KMS-11 (cell line): ENCODE measurements around the gene GGACT.

Experiments
- H2AFZ ChIP-seq: fragments of 200-600 bp; sonication (generic); 2 replicates; pipeline ENCODE4 v1.6.1; 2016; ENCODE audit warnings: antibody characterized with exemption, mixed run types, low read depth
- H3K27ac ChIP-seq: fragments of 200-600 bp; sonication (generic); 2 replicates; pipeline ENCODE4 v1.6.1; 2016; ENCODE audit warnings: mild to moderate bottlenecking, mixed run types
- H3K27me3 ChIP-seq: fragments of 200-600 bp; sonication (generic); 2 replicates; pipeline ENCODE4 v1.6.1; 2017; ENCODE audit warnings: mild to moderate bottlenecking, low read depth, mixed run types, moderate library complexity; ENCODE audit not compliant: insufficient read depth
- H3K36me3 ChIP-seq: fragments of 200-600 bp; sonication (generic); 2 replicates; pipeline ENCODE4 v1.6.1; 2017; ENCODE audit warnings: mild to moderate bottlenecking, mixed run types; ENCODE audit not compliant: insufficient read depth
- H3K4me1 ChIP-seq: fragments of 200-600 bp; sonication (generic); 2 replicates; pipeline ENCODE4 v1.6.1; 2016; ENCODE audit warnings: mild to moderate bottlenecking, low read depth, mixed run types; ENCODE audit not compliant: poor library complexity, severe bottlenecking
- H3K4me2 ChIP-seq: fragments of 200-600 bp; sonication (generic); 2 replicates; pipeline ENCODE4 v1.7.0; 2016; ENCODE audit warnings: mild to moderate bottlenecking, mixed run types
- H3K4me3 ChIP-seq: fragments of 200-600 bp; sonication (generic); IDR thresholded peaks from 2 replicates; pipeline ENCODE4 v1.6.1; 2017; ENCODE audit warnings: low read depth, low read length, mixed read lengths; ENCODE audit not compliant: insufficient read depth
- H3K79me2 ChIP-seq: fragments of 200-600 bp; sonication (generic); 2 replicates; pipeline ENCODE4 v1.6.1; 2016; ENCODE audit warnings: low read depth, mixed run types; ENCODE audit not compliant: insufficient read depth
- H3K9ac ChIP-seq: fragments of 200-600 bp; sonication (generic); 2 replicates; pipeline ENCODE4 v1.6.1; 2016; ENCODE audit warnings: mild to moderate bottlenecking, mixed run types
- H4K20me1 ChIP-seq: fragments of 200-600 bp; sonication (generic); 2 replicates; pipeline ENCODE4 v1.6.1; 2016; ENCODE audit warnings: mild to moderate bottlenecking, mixed run types; ENCODE audit not compliant: insufficient read depth
- CTCF ChIP-seq: fragments of 200-600 bp; sonication (generic); conservative IDR thresholded peaks from 2 replicates; pipeline ENCODE4 v1.6.1; 2017; ENCODE audit warnings: low read depth, mild to moderate bottlenecking, antibody characterized with exemption, low read length, moderate library complexity, mixed read lengths

The GGACT gene

GRCh38 chr13:100611678-100612492 lies 23.3 kb upstream of the GGACT start:
- H3K4me1 ChIP-seq = no peaks in the 10 kb centered on the region
- H3K4me3 ChIP-seq = no peak overlapping the region
- no peaks in the 10 kb centered on the region for H3K27me3 ChIP-seq
- H3K9ac ChIP-seq = no peak overlapping the region
- H2AFZ ChIP-seq = no peak overlapping the region
- TF ChIP-seq CTCF = no peak
- H3K79me2 ChIP-seq = no peaks in the 10 kb centered on the region
- no peak overlapping the region for H3K4me2 ChIP-seq
- H3K27ac ChIP-seq = no peak overlapping the region
- H4K20me1 ChIP-seq = no peaks in the 10 kb centered on the region
- H3K36me3 ChIP-seq = no peaks in the 10 kb centered on the region

- no peak overlapping the region for H3K4me2 ChIP-seq
- no peaks in the 10 kb centered on the region for H3K79me2 ChIP-seq
- H3K4me3 ChIP-seq = no peak overlapping the region
- no peak overlapping the region for H3K9ac ChIP-seq
- H4K20me1 ChIP-seq = no peaks in the 10 kb centered on the region
- no peaks in the 10 kb centered on the region for H3K27me3 ChIP-seq
- H3K27ac ChIP-seq = no peak overlapping the region
- no peak overlapping the region for H2AFZ ChIP-seq
- no peaks in the 10 kb centered on the region for H3K36me3 ChIP-seq
- H3K4me1 ChIP-seq = no peaks in the 10 kb centered on the region
- TF ChIP-seq CTCF = no peak
These were observed 22.1 kb upstream of the GGACT start for GRCh38 chr13:100610391-100611347.

- Histone ChIP-seq H3K9ac (no peak overlapping the region), H3K4me1 (no peaks in the 10 kb centered on the region), H3K4me2 (no peak overlapping the region), H3K36me3 (no peaks in the 10 kb centered on the region), H2AFZ (no peak overlapping the region), H3K27ac (no peak overlapping the region), H4K20me1 (no peaks in the 10 kb centered on the region), H3K79me2 (no peaks in the 10 kb centered on the region), H3K4me3 (no peak overlapping the region), H3K27me3 (no peaks in the 10 kb centered on the region)
- TF ChIP-seq CTCF = no peak
These were observed 20.3 kb upstream of the GGACT start for GRCh38 chr13:100608906-100609305.

GRCh38 chr13:100608489-100608888 lies 19.9 kb upstream of the GGACT start:
- Histone ChIP-seq H3K27ac (no peak overlapping the region), H3K4me2 (no peak overlapping the region), H3K9ac (no peak overlapping the region), H4K20me1 (no peaks in the 10 kb centered on the region), H2AFZ (no peak overlapping the region), H3K4me1 (no peaks in the 10 kb centered on the region), H3K4me3 (no peak overlapping the region), H3K79me2 (no peaks in the 10 kb centered on the region), H3K27me3 (no peaks in the 10 kb centered on the region), H3K36me3 (no peaks in the 10 kb centered on the region)
- no peak for TF ChIP-seq CTCF
